GM19025 (cell line): ENCODE data around the gene PRSS33.

Source experiments
- ATAC-seq: cut with Tn5 transposase; IDR thresholded peaks from one replicate; pipeline ENCODE4 v1.9.1; 2021; ENCODE audit warnings: mild to moderate bottlenecking, low read depth, moderate library complexity; ENCODE audit not compliant: unreplicated experiment

The PRSS33 gene

GRCh38 chr16:2821487-2822157 is 34.3 kb upstream of the PRSS33 start:
- no peak for ATAC-seq

- no peak for ATAC-seq
Measured at GRCh38 chr16:2820836-2821486, 33.6 kb upstream of the PRSS33 start.

GRCh38 chr16:2819939-2820835 is 32.8 kb upstream of the PRSS33 start:
- ATAC-seq = no peak

- no peak for ATAC-seq
Measured at GRCh38 chr16:2819179-2819938, 32.0 kb upstream of the PRSS33 start.

GRCh38 chr16:2818272-2818876 is 31.0 kb upstream of the PRSS33 start:
- ATAC-seq = no peak

- ATAC-seq = no peak
Measured at GRCh38 chr16:2817340-2818271, 30.2 kb upstream of the PRSS33 start.

GRCh38 chr16:2816751-2817339 is 29.5 kb upstream of the PRSS33 start, which contains the start of gene PRSS21:
TSS of gene PRSS21 (plus strand) at chr16:2817237. CDS start at chr16:2817269, 32 bp downstream.
- ATAC-seq = no peak

- ATAC-seq = no peak
Measured at GRCh38 chr16:2815299-2815771, 28.0 kb upstream of the PRSS33 start.

- no peak for ATAC-seq
Measured at GRCh38 chr16:2814551-2815298, 27.4 kb upstream of the PRSS33 start.

- ATAC-seq = no peak
Measured at GRCh38 chr16:2813771-2814221, 26.4 kb upstream of the PRSS33 start.

GRCh38 chr16:2811703-2812471 is 24.5 kb upstream of the PRSS33 start:
- ATAC-seq = no peak

- ATAC-seq = no peak
Measured at GRCh38 chr16:2810651-2811050, 23.3 kb upstream of the PRSS33 start.

GRCh38 chr16:2809149-2809760 is 21.9 kb upstream of the PRSS33 start:
- no peak for ATAC-seq

GRCh38 chr16:2808181-2808580 is 20.8 kb upstream of the PRSS33 start:
- no peak for ATAC-seq

GRCh38 chr16:2806286-2806685 is 18.9 kb upstream of the PRSS33 start:
- ATAC-seq = no peak

- no peak for ATAC-seq
Measured at GRCh38 chr16:2804728-2805127, 17.4 kb upstream of the PRSS33 start.
